Hepatic stellate cell (primary cell): ENCODE results near the gene FRMD4A.
"Not testable (repeated sequence)": the region's sequence is repeated elsewhere in the genome, so short reads cannot be mapped to it uniquely, and the experiment has no call there.

ENCODE experiments used
- DNase-seq: peaks from one replicate; pipeline ENCODE4 v3.0.0; 2011; ENCODE audit warnings: low spot score

The FRMD4A gene

GRCh38 chr10:14102056-14102455, 228.7 kb downstream of the FRMD4A start:
- no peak for DNase-seq

GRCh38 chr10:14099885-14100284, 230.8 kb downstream of the FRMD4A start:
- DNase-seq = no peak

- DNase-seq = peak; percentile 62
Measured at GRCh38 chr10:14093730-14094484, 236.8 kb downstream of the FRMD4A start.

GRCh38 chr10:14092799-14093198, 237.9 kb downstream of the FRMD4A start:
- DNase-seq = no peak

- no peak for DNase-seq
Measured at GRCh38 chr10:14089556-14090292, 241.0 kb downstream of the FRMD4A start.

GRCh38 chr10:14087566-14087965, 243.2 kb downstream of the FRMD4A start:
- DNase-seq = no peak

GRCh38 chr10:14086596-14086995, 244.1 kb downstream of the FRMD4A start:
- peak; percentile 26 for DNase-seq

- no peak for DNase-seq
Measured at GRCh38 chr10:14084875-14085274, 245.8 kb downstream of the FRMD4A start.

- no peak for DNase-seq
Measured at GRCh38 chr10:14080795-14081194, 249.9 kb downstream of the FRMD4A start.

GRCh38 chr10:14077430-14077829, 253.3 kb downstream of the FRMD4A start:
- no peak for DNase-seq

GRCh38 chr10:14074062-14074884, 256.5 kb downstream of the FRMD4A start:
- DNase-seq = peak; percentile 90

GRCh38 chr10:14072541-14072940, 258.2 kb downstream of the FRMD4A start:
- DNase-seq = no peak

GRCh38 chr10:14071956-14072355, 258.8 kb downstream of the FRMD4A start:
- no peak for DNase-seq

- no peak for DNase-seq
Measured at GRCh38 chr10:14068601-14069250, 262.0 kb downstream of the FRMD4A start.

GRCh38 chr10:14067638-14068037, 263.1 kb downstream of the FRMD4A start:
- not testable (repeated sequence) for DNase-seq

GRCh38 chr10:14066106-14066505, 264.6 kb downstream of the FRMD4A start:
- no peak for DNase-seq

- peak; percentile 53 for DNase-seq
Measured at GRCh38 chr10:14063531-14064285, 267.0 kb downstream of the FRMD4A start.

- DNase-seq = no peak
Measured at GRCh38 chr10:14062528-14063260, 268.0 kb downstream of the FRMD4A start.

- no peak for DNase-seq
Measured at GRCh38 chr10:14060320-14061070, 270.2 kb downstream of the FRMD4A start.
